D721Med (cell line): ENCODE results near the gene ACTA2.

Experiments used
- DNase-seq: peaks from one replicate; pipeline ENCODE4 v3.0.0; 2011; ENCODE audit warnings: low spot score; ENCODE audit not compliant: insufficient read length
- FAIRE-seq: peaks from 2 replicates; lab custom pipeline; 2011; peaks lifted over from hg19 to GRCh38; lab: Jason Lieb, UNC
- CTCF ChIP-seq: IDR thresholded peaks from 2 replicates; pipeline ENCODE4 v1.5.1; 2012; ENCODE audit warnings: mild to moderate bottlenecking, control low read depth; ENCODE audit not compliant: insufficient read depth; ENCODE audit errors: missing control alignments

Gene ACTA2

DNA sequence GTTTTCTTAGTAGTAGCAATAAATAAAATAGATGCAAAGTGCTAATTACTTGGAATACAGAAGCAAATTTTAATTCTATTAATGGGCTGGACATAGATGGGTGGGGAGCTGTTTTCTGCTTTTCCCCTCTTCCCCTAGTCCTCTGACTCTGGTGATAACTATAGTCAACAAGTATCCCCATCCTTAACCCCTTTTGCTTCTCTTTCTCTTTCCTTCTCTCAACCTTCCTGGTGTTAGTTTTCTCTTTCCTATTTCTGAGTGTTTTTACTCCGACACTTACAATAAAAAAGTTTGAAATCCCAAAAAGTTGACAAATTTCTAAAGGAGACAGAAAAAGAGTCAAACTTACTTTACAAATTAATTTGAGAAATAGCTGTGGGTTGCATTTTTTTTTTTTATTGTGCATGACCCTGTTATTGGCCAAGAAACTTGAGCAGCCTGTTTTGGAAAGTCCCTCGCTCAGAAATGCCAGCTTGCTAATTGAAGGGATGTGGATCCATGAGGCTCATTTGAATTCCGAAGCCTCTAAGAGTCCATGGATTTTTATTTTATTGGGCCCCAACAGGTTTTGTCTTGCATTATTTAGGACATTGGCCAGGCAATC is 40.5 kb upstream of the ACTA2 start:
- TF ChIP-seq CTCF: no peak
- FAIRE-seq (no peak), DNase-seq (no peak)

GRCh38 chr10:88991899-88992320 is 39.3 kb upstream of the ACTA2 start:
- FAIRE-seq: no peak
- TF ChIP-seq CTCF: no peak
- DNase-seq: no peak

DNA sequence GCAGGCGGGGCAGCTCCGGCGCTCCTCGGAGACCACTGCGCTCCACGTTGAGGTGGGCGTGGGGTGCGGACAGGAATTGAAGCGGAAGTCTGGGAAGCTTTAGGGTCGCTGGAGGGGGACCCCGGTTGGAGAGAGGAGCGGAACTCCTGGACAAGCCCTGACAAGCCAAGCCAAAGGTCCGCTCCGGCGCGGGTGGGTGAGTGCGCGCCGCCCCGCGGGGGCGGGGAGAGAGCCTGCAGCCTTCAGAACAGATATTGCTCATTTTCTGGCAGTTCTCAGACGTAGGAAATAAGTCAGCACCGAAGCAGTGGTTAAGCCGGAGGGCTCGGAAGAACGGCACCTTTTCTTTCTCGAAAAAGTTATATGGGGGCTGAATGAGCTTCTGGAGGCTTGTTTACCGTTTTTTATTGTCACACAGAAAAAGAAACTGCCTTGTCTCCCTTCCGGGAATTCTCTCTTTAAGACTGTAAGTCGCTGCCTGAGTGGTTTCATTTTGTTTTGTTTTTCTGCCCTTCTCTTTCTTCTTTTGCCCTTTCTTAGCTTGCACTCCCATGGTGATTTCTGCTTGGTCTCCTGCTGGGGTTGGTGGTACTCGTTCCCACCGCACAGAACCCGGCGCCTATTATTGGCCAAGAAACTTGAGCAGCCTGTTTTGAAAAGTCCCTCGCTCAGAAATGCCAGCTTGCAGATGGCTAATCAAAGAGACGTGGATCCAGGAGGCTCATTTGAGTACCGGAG is 38.8 kb upstream of the ACTA2 start:
- no peak for DNase-seq
- no peak for FAIRE-seq
- TF ChIP-seq CTCF: no peak

DNA sequence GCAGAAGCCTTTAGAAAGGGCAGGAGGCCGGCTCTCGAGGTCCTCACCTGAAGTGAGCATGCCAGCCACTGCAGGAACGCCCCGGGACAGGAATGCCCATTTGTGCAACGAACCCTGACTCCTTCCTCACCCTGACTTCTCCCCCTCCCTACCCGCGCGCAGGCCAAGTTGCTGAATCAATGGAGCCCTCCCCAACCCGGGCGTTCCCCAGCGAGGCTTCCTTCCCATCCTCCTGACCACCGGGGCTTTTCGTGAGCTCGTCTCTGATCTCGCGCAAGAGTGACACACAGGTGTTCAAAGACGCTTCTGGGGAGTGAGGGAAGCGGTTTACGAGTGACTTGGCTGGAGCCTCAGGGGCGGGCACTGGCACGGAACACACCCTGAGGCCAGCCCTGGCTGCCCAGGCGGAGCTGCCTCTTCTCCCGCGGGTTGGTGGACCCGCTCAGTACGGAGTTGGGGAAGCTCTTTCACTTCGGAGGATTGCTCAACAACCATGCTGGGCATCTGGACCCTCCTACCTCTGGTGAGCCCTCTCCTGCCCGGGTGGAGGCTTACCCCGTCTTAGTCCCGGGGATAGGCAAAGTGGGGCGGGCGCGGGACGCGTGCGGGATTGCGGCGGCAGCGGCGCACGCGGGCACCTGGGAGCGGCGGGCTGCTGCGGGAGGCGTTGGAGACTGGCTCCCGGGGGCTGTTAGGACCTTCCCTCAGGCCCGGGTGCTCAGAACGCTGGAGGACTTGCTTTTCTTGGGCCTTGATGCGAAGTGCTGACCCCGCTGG is 38.0 kb upstream of the ACTA2 start, which contains the start of gene FAS:
FAS (plus strand) TSS at position 415 of the 777 bp plus-strand sequence; CDS start at position 494, 79 bp downstream.
- TF ChIP-seq CTCF: no peak
- peak; percentile 18 for DNase-seq
- no peak for FAIRE-seq

DNA sequence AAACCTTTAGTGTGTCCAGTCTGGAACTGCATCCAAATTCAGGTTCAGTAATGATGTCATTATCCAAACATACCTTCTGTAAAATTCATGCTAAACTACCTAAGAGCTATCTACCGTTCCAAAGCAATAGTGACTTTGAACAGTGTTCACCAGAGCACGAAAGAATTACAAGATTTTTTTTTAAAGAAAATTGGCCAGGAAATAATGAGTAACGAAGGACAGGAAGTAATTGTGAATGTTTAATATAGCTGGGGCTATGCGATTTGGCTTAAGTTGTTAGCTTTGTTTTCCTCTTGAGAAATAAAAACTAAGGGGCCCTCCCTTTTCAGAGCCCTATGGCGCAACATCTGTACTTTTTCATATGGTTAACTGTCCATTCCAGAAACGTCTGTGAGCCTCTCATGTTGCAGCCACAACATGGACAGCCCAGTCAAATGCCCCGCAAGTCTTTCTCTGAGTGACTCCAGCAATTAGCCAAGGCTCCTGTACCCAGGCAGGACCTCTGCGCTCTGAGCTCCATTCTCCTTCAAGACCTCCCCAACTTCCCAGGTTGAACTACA is 37.3 kb upstream of the ACTA2 start:
- no peak for TF ChIP-seq CTCF
- DNase-seq: no peak
- no peak for FAIRE-seq

- no peak for TF ChIP-seq CTCF
- no peak for DNase-seq
- no peak for FAIRE-seq
Measured at GRCh38 chr10:88989423-88989822, 36.9 kb upstream of the ACTA2 start.
